H9 (cell line): ENCODE data around the gene TMEM125. TPM values are rescaled to one million over a fixed set of nuclear protein-coding genes. Genes with fewer than 3 reads are reported as not detected.

Experiments used
- DNase-seq: peaks from one replicate; pipeline ENCODE4 v3.0.0-alpha.2; 2017
- H2AFZ ChIP-seq: one replicate; pipeline ENCODE4 v1.6.1; 2013; ENCODE audit warnings: mild to moderate bottlenecking, low read length, control low read depth, moderate library complexity
- H2AK5ac ChIP-seq: 2 replicates; pipeline ENCODE4 v1.6.1; 2013; ENCODE audit warnings: low read length, control low read depth, mixed read lengths; ENCODE audit not compliant: insufficient read length
- H2BK120ac ChIP-seq: one replicate; pipeline ENCODE4 v1.6.1; 2013; ENCODE audit warnings: low read depth, mild to moderate bottlenecking, low read length, control low read depth, inconsistent platforms; ENCODE audit not compliant: poor library complexity, severe bottlenecking
- H2BK12ac ChIP-seq: 2 replicates; pipeline ENCODE4 v1.6.1; 2013; ENCODE audit warnings: low read length, control low read depth, mixed read lengths, low read depth; ENCODE audit not compliant: insufficient read length
- H2BK15ac ChIP-seq: 2 replicates; pipeline ENCODE4 v1.6.1; 2013; ENCODE audit warnings: low read depth, low read length, control low read depth
- H2BK20ac ChIP-seq: one replicate; pipeline ENCODE4 v1.6.1; 2013; ENCODE audit warnings: low read depth, mild to moderate bottlenecking, low read length, control low read depth, inconsistent platforms; ENCODE audit not compliant: poor library complexity, severe bottlenecking
- H2BK5ac ChIP-seq: 2 replicates; pipeline ENCODE4 v1.6.1; 2013; ENCODE audit warnings: low read length, control low read depth, mixed read lengths; ENCODE audit not compliant: insufficient read length
- H3K14ac ChIP-seq: 2 replicates; pipeline ENCODE4 v1.6.1; 2013; ENCODE audit warnings: low read length, control low read depth; ENCODE audit not compliant: insufficient read depth
- H3K18ac ChIP-seq: 2 replicates; pipeline ENCODE4 v1.6.1; 2013; ENCODE audit warnings: low read depth, mild to moderate bottlenecking, mixed read lengths, low read length, control low read depth; ENCODE audit not compliant: insufficient read length
- H3K23ac ChIP-seq: 2 replicates; pipeline ENCODE4 v1.6.1; 2013; ENCODE audit warnings: low read length, control low read depth, mixed read lengths, low read depth; ENCODE audit not compliant: insufficient read length
- H3K23me2 ChIP-seq: 2 replicates; pipeline ENCODE4 v1.6.1; 2013; ENCODE audit warnings: low read depth, mild to moderate bottlenecking, mixed read lengths, low read length, control low read depth; ENCODE audit not compliant: insufficient read length, poor library complexity, severe bottlenecking
- H3K27ac ChIP-seq: 2 replicates; pipeline ENCODE4 v1.5.1; 2013; ENCODE audit warnings: low read length, control low read depth, mixed read lengths, low read depth; ENCODE audit not compliant: insufficient read length
- H3K27me3 ChIP-seq: 2 replicates; pipeline ENCODE4 v1.6.1; 2013; ENCODE audit warnings: low read length, control low read depth, inconsistent platforms; ENCODE audit not compliant: insufficient read depth
- H3K4ac ChIP-seq: 2 replicates; pipeline ENCODE4 v1.6.1; 2013; ENCODE audit warnings: low read depth, mild to moderate bottlenecking, control low read depth, inconsistent platforms, low read length, moderate library complexity
- H3K4me1 ChIP-seq: 2 replicates; pipeline ENCODE4 v1.6.1; 2013; ENCODE audit warnings: low read length, control low read depth, inconsistent platforms; ENCODE audit not compliant: insufficient read depth
- H3K4me2 ChIP-seq: 2 replicates; pipeline ENCODE4 v1.6.1; 2013; ENCODE audit warnings: low read length, control low read depth, mixed read lengths; ENCODE audit not compliant: insufficient read length, insufficient read depth
- H3K56ac ChIP-seq: 2 replicates; pipeline ENCODE4 v1.6.1; 2013; ENCODE audit warnings: low read depth, mild to moderate bottlenecking, mixed read lengths, low read length, control low read depth; ENCODE audit not compliant: insufficient read length
- H3K79me1 ChIP-seq: 2 replicates; pipeline ENCODE4 v1.6.1; 2013; ENCODE audit warnings: low read depth, mild to moderate bottlenecking, moderate library complexity, low read length, control low read depth, inconsistent platforms; ENCODE audit not compliant: insufficient read depth, poor library complexity, severe bottlenecking
- H3K79me2 ChIP-seq: 2 replicates; pipeline ENCODE4 v1.6.1; 2013; ENCODE audit warnings: low read length, control low read depth, inconsistent platforms; ENCODE audit not compliant: insufficient read depth
- H3K9ac ChIP-seq: 2 replicates; pipeline ENCODE4 v1.6.1; 2013; ENCODE audit warnings: low read length, control low read depth, mixed read lengths; ENCODE audit not compliant: insufficient read length; ENCODE audit errors: extremely low read depth
- H3K9me3 ChIP-seq: one replicate; pipeline ENCODE4 v1.6.1; 2013; ENCODE audit warnings: low read depth, low read length, inconsistent platforms; ENCODE audit not compliant: control insufficient read depth
- H3T11ph ChIP-seq: one replicate; pipeline ENCODE4 v1.6.1; 2013; ENCODE audit warnings: mild to moderate bottlenecking, low read length, control low read depth, inconsistent platforms
- H4K20me1 ChIP-seq: one replicate; pipeline ENCODE4 v1.6.1; 2013; ENCODE audit not compliant: control insufficient read depth, insufficient read length, insufficient read depth
- H4K5ac ChIP-seq: 2 replicates; pipeline ENCODE4 v1.6.1; 2013; ENCODE audit warnings: low read depth, mild to moderate bottlenecking, mixed read lengths, low read length, control low read depth; ENCODE audit not compliant: insufficient read length
- H4K8ac ChIP-seq: replicated peaks from 2 replicates; pipeline ENCODE4 v1.6.1; 2013; ENCODE audit warnings: low read length, control low read depth, mixed read lengths, low read depth; ENCODE audit not compliant: insufficient read length
- H4K91ac ChIP-seq: 2 replicates; pipeline ENCODE4 v1.6.1; 2013; ENCODE audit warnings: low read depth, mild to moderate bottlenecking, moderate library complexity, mixed read lengths, low read length, control low read depth; ENCODE audit not compliant: insufficient read length
- H3K27ac Mint-ChIP-seq, 3 experiments: 2 replicates in 2 of 3; 3 replicates in 1 of 3; pipeline ENCODE4 v1.8.0; 2020 to 2021; ENCODE audit warnings: mixed read lengths in 3 of 3, mild to moderate bottlenecking in 1 of 3, moderate library complexity in 1 of 3
- H3K27me3 Mint-ChIP-seq: 2 replicates; pipeline ENCODE4 v1.8.0; 2021; ENCODE audit warnings: low read depth, mild to moderate bottlenecking, moderate library complexity, mixed read lengths
- H3K36me3 Mint-ChIP-seq, 3 experiments: 2 replicates in 2 of 3; 3 replicates in 1 of 3; pipeline ENCODE4 v1.8.0; 2020 to 2021; ENCODE audit warnings: low read depth in 3 of 3, mixed read lengths in 3 of 3; ENCODE audit not compliant: insufficient read depth in 1 of 3
- H3K4me1 Mint-ChIP-seq, 2 experiments: 2 replicates each; pipeline ENCODE4 v1.8.0; 2020; ENCODE audit warnings: mixed read lengths in 2 of 2
- H3K4me3 Mint-ChIP-seq, 2 experiments: 2 replicates in 1 of 2; 3 replicates in 1 of 2; pipeline ENCODE4 v1.8.0; 2020 to 2021; ENCODE audit warnings: mild to moderate bottlenecking in 2 of 2, mixed read lengths in 2 of 2, moderate library complexity in 1 of 2
- H3K9me3 Mint-ChIP-seq, 2 experiments: 2 replicates in 1 of 2; 3 replicates in 1 of 2; pipeline ENCODE4 v1.8.0; 2020; ENCODE audit warnings: mild to moderate bottlenecking in 2 of 2, mixed read lengths in 2 of 2, moderate library complexity in 1 of 2
- WGBS: extraction: QIAGEN DNeasy Blood & Tissue Kit; methylation state at CpG from one replicate; pipeline ENCODE4 v1.1.7; 2013; ENCODE audit warnings: missing lambda C conversion rate, low lambda C conversion rate, mixed read lengths; ENCODE audit not compliant: insufficient read length; ENCODE audit errors: extremely low coverage; 5-methylcytosine and 5-hydroxymethylcytosine counted together
- total RNA-seq: library from RNA; stranded (reverse); gene quantifications from 2 replicates; pipeline ENCODE4 v1.2.1, GENCODE V29; 2021
- TF ChIP-seq, protein P1 (sequence below): fragments of 200-600 bp; sonication (generic); conservative IDR thresholded peaks from 3 replicates; pipeline ENCODE4 v1.8.0; 2021; ENCODE audit warnings: antibody characterized with exemption, mild to moderate bottlenecking

Gene TMEM125
- total RNA-seq, 1 experiment from 2014 or later, result 19.6 TPM

DNA sequence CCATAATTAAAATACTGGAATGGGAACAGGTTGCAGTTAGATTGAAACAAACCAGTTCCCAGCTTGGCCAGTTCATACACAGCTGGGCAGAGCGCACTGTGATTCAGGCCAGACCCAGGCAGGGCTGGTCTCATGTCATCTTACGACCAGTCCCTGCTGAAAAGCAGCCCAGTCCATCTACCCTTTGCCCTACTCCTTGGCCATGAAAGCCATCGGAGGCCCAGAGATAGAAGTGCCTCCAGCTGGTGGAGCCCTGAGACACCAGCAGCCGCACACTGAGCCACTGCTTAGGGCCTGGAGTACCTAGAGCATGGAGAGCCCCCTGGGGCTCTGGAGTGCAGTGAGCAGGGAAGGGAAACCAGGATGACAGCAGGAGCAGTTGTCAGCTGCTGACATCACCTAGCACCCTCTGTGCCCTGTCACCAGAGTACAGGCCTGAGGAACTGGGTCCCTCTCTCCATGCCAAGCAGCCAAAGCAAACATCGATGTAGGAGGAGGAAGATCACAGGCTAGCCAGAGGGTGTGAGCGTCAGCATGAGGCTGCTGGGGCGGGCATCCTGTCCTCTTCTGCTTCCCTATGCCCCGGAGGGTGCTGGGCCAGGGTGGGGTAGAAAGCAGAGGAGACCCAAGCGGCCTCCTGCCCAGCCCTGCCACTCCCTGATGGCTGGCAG lies 34.2 kb upstream of the TMEM125 start:
- no peaks in the 10 kb centered on the region for H3K27me3 ChIP-seq
- TF ChIP-seq, protein P1, sequence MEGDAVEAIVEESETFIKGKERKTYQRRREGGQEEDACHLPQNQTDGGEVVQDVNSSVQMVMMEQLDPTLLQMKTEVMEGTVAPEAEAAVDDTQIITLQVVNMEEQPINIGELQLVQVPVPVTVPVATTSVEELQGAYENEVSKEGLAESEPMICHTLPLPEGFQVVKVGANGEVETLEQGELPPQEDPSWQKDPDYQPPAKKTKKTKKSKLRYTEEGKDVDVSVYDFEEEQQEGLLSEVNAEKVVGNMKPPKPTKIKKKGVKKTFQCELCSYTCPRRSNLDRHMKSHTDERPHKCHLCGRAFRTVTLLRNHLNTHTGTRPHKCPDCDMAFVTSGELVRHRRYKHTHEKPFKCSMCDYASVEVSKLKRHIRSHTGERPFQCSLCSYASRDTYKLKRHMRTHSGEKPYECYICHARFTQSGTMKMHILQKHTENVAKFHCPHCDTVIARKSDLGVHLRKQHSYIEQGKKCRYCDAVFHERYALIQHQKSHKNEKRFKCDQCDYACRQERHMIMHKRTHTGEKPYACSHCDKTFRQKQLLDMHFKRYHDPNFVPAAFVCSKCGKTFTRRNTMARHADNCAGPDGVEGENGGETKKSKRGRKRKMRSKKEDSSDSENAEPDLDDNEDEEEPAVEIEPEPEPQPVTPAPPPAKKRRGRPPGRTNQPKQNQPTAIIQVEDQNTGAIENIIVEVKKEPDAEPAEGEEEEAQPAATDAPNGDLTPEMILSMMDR, result no peak
- Mint-ChIP-seq H3K4me1 (peaks cover 5 to 7% of the 10 kb centered on the region in 2 experiments), H3K27me3 (peaks cover 3% of the 10 kb centered on the region; the same call in 1 of the 2 replicates), H3K9me3 (peaks cover 3 to 5% of the 10 kb centered on the region in 2 experiments; a peak in 3 of 5 replicates), H3K27ac (no peak overlapping the region), H3K4me3 (no peak overlapping the region), H3K36me3 (no peaks in the 10 kb centered on the region)
- H3K79me2 ChIP-seq, result no peaks in the 10 kb centered on the region
- H3K56ac ChIP-seq, result no peak overlapping the region
- H3K23ac ChIP-seq, result no peak overlapping the region
- no peaks in the 10 kb centered on the region for H3K9me3 ChIP-seq
- no peak overlapping the region for H3K4me2 ChIP-seq
- H4K8ac ChIP-seq, result no peak overlapping the region
- H2BK120ac ChIP-seq, result no peak overlapping the region
- H4K20me1 ChIP-seq, result no peaks in the 10 kb centered on the region
- no CpG with 5 or more reads among the region's 9 CpGs for WGBS
- H2BK15ac ChIP-seq, result no peak overlapping the region
- no peak overlapping the region for H2BK12ac ChIP-seq
- H3K4ac ChIP-seq, result no peak overlapping the region
- H3K23me2 ChIP-seq, result no peaks in the 10 kb centered on the region
- H3K79me1 ChIP-seq, result no peaks in the 10 kb centered on the region
- no peak overlapping the region for H3K9ac ChIP-seq
- no peak overlapping the region for H2BK20ac ChIP-seq
- H4K5ac ChIP-seq, result no peak overlapping the region
- H2AFZ ChIP-seq, result no peak overlapping the region
- no peak overlapping the region for H3T11ph ChIP-seq
- no peak overlapping the region for H3K18ac ChIP-seq
- H4K91ac ChIP-seq, result no peak overlapping the region
- DNase-seq, result no peak
- H3K27ac ChIP-seq, result no peak overlapping the region
- H3K14ac ChIP-seq, result no peak overlapping the region
- no peak overlapping the region for H2AK5ac ChIP-seq
- no peaks in the 10 kb centered on the region for H3K4me1 ChIP-seq
- no peak overlapping the region for H2BK5ac ChIP-seq
